ENCODE measurements around the gene MYH2. TPM values are rescaled to one million over a fixed set of nuclear protein-coding genes. Genes with fewer than 3 reads are reported as not detected.

The MYH2 gene
- total RNA-seq, 1 experiment from 2014 or later, result not detected

DNA sequence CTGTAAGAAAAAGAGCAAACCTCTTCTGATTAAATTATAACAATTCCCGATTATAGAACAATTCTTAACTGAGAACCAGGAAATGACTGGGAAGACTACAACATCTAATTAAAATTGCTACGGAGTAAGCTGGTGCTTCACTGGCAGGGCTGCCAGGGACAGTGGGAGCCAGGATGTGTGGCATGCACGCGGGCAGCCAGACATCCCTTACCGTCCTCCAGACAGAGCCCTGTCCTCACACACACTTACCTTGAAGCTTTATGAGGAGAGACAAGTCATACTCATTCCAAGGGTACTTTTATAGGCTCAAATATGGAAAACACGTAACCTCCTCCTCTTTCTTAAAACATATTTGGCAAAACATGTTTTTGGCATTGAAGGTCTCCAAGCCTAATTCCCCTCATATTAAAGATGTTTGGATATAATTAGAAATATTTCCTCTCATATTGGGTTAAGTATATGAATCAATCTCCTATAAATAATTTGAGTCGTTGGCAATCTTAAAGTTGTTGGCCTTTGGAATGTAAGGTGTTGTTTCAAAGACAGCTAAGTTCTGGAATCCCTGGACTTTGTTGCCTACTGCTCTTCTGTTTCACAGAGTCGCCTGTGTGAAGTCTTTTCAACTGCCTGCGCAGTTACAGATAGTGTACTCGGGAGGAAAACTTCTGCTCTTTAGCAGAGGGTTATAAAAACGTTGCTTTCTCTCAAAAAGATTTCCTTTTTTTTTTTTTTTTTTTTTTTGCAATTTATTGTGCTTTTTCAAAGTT, 31.0 kb downstream of the MYH2 start, which contains the start of gene MYH1:
Gene MYH1 (minus strand): TSS at position 272 of the 767 bp plus-strand sequence. CDS start 1,900 bp downstream, outside the sequence.
- in situ Hi-C loops (cut with HindIII; ENCODE audit: low sequenced_read_pairs), result no loop called here
- no peak for DNase-seq (ENCODE audit: low spot score)

DNA sequence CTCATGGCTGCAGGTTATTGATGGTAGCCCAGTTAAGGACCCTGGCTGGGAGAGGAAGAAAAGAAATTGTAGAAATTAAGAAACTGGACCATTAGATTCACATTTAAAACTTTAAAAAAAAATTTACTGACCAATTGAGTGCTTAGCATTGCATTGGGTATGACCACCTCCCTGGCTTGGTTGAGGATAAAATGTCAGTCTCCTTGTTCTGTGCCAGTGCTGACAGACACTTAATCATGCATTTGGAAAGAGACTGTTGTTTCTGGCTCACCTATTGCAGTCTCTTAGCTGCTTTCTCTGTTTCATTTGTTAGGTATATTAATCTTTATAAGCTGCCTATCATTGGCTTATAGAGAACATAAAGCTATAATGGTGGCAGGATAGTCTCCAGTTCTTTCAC, 32.8 kb downstream of the MYH2 start:
- DNase-seq (ENCODE audit: low spot score), result no peak
- in situ Hi-C loops (cut with HindIII; ENCODE audit: low sequenced_read_pairs), result no loop called here

DNA sequence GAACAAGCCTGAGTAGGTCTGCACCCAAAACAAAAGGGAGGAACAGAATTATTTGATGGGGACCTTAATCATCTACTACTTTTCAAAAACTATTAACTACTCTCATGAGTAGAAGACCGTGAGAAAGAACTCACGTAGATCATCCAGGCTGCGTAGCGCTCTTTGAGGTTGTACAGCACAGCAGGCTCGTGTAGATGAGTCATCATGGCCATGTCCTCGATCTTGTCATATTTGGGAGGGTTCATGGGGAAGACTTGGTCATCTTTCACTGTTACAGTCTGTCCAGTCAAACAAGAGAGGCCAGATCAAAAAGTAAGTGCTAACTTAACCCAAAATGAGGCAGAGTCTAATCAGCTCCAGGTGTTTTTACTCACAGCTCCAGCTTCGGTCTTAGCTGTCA, 33.4 kb downstream of the MYH2 start:
- no peak for DNase-seq (ENCODE audit: low spot score)
- in situ Hi-C loops (cut with HindIII; ENCODE audit: low sequenced_read_pairs), result no loop called here

DNA sequence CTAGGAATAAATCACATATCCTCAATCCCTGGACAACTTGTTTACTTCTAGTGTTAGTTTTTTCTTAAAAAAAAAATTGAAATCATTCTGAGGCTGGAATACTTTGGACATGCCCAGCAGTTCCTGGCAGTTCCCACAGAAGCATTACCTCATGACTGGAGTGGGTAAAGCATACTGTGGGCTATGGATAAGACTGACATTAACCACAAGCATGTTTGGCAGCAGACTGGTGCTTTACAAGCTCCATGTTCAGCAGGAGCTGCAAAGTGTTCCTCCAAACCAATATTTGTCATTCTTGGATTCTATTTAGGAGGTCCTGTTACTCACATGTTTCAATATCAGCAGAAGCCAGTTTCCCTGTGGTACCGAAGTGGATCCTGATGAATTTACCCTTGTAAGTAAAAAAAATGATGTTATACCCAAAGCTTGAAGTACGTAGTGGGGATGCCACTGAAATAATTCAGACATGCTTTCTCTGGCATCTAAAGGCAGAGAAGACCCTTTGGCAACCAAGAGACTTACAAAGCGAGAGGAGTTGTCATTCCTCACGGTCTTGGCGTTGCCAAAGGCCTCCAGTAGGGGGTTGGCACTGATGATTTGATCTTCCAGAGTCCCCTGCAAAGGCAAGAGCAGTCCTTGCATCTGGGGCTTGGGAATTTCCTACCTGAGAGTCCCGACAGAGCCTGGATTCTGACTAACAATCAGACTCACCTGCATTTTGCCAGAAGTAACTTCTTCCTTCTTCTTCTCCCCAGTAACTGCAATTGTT, 36.0 kb downstream of the MYH2 start:
- in situ Hi-C loops (cut with HindIII; ENCODE audit: low sequenced_read_pairs), result no loop called here
- DNase-seq (ENCODE audit: low spot score), result no peak

DNA sequence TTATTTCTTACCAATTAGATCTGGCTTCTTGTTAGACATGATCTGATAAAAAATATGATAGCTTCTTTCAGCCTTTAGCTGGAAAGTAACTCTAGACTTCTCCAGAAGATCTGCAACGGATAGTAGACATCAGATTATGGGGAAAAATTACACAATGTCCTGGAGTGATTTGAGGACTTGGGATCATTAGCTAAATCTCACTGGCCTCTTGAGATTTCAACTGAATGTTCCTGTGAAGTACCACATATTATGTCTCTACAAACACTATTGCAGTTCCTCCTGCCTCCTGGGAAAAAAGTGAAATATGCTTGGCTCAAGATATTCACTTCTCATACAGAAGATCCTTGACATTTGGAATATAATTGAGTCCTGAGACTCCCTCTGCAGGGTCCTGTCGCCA, 36.6 kb downstream of the MYH2 start:
- in situ Hi-C loops (cut with HindIII; ENCODE audit: low sequenced_read_pairs), result no loop called here

DNA sequence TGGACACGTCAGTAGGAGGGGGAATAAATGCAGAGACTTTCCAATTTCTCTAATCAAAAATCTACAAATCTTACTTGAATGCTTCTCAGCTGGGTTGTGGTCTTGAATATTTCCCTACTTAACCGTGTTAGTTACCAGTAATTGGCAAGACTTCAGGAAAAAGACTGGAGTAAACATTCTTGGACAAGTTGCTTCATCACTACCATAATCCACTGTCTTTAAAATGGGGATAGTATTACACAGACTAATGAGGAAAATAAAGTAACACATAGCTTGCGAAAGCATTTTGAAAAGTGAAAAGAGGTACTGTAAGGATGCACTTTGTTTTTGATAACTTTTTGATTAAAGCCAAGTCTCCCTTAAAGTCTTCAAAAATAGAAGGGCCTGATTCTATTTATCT, 49.5 kb downstream of the MYH2 start:
- DNase-seq (ENCODE audit: low spot score), result no peak
- in situ Hi-C loops (cut with HindIII; ENCODE audit: low sequenced_read_pairs), result no loop called here

More for the DNA sequence above, 36.6 kb downstream of the MYH2 start:
- no peak for DNase-seq (ENCODE audit: low spot score)

DNA sequence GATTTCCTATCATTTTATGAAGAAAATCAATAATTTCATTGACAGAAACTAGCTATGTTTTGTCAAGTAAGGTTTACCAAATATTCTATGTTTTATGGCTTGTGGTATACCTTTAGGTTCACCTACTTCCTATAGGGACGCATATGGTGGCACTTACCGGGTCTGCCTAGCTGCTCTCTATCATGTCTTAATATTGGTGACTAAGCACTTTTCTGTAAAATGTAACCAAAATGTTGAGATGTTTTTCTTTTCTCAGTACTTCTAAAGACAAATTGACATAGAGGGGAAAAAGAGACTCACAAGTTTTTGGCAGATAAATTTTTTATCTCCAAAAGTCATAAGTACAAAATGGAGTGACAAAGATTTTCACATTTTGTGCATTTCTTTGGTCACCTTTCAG, 57.5 kb downstream of the MYH2 start:
- in situ Hi-C loops (cut with HindIII; ENCODE audit: low sequenced_read_pairs), result no loop called here
- no peak for DNase-seq (ENCODE audit: low spot score)

DNA sequence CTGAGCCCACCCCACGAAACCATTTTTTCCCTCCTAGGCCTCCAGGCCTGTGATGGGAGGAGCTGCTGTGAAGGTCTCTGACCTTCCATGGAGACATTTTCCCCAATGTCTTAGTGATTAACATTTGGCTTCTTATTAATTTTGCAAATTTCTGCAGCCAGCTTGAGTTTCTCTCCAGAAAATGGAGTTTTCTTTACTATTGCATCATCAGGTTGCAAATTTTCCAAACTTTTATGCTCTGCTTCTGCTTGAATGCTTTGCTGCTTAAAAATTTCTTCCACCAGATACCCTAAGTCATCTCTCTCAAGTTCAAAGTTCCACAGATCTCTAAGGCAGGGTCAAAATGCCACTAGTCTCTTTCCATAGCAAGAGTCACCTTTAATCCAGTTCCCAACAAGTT, 67.2 kb downstream of the MYH2 start:
- DNase-seq (ENCODE audit: low spot score), result no peak
- in situ Hi-C loops (cut with HindIII; ENCODE audit: low sequenced_read_pairs), result no loop called here

DNA sequence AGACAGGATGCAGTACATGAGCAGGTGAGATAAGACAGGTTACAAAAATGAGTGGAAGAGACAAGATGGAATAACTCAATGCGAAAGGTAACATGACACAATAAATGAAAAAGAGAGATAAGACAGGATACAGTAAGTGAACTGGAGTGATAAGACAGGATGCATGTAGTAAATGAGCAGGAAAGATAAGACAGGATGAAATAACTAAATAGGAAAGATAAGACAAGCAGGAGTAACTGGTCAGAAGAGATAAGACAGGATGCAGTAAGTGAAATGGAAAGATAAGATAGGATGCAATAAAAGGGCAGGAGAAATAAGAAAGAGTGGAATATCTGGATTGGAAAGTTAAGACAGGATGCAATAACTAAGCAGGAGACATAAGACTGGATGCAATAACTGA, 71.8 kb downstream of the MYH2 start:
- DNase-seq (ENCODE audit: low spot score), result no peak
- in situ Hi-C loops (cut with HindIII; ENCODE audit: low sequenced_read_pairs), result no loop called here

DNA sequence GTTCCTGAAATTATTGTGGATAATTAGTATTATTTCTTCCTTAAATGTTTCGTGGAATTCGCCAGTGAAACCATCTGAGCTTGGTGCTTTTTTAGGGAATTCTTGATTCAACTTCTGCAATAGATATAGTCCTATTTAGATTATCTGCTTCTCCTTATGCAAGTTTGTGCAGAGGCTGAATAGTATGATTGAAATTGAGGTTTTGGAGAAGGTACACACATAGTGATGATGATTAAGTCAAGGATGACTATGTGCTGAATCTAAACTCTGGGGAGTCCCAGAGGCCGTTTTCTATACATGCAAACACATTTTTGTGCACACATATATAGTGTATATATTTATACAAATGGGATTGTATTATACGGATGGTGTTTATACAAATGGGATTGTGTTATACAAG, 74.9 kb downstream of the MYH2 start:
- no peak for DNase-seq (ENCODE audit: low spot score)
- in situ Hi-C loops (cut with HindIII; ENCODE audit: low sequenced_read_pairs), result no loop called here

DNA sequence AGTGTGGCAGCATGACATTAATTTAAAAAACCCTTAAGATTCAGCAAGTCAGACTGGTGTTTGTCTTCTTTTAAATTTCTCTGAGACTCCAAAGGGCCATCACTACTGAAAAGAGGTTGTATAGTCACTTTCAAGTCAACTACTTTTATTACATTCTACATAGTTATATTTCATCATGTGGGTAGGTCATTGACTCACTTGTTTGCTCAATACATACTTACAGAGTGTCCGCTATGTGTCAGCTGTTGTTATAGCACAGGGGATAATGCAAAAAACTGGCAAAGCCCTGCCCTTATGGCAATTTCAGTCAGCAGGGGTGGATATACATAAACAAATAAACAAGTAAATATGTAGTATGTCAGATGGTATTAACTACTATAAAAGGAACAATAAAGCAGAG, 77.6 kb downstream of the MYH2 start:
- no peak for DNase-seq (ENCODE audit: low spot score)
- in situ Hi-C loops (cut with HindIII; ENCODE audit: low sequenced_read_pairs), result no loop called here

Other genes with a start within 250 kb of the MYH2 start
- gene MYH13, start 176.7 kb downstream of the MYH2 start, total RNA-seq (2014; rRNA removed; shearing (Covaris generic)), result not detected in 2 replicates
- not detected in 2 replicates for gene MYH8, start 127.7 kb downstream of the MYH2 start, total RNA-seq (2014; rRNA removed; shearing (Covaris generic))
- gene MYH4, start 80.1 kb downstream of the MYH2 start, total RNA-seq (2014; rRNA removed; shearing (Covaris generic)), result not detected in 2 replicates
- not detected in 2 replicates for gene MYH1, start 31.1 kb downstream of the MYH2 start, total RNA-seq (2014; rRNA removed; shearing (Covaris generic))
- gene MYH3, start 107.7 kb upstream of the MYH2 start, total RNA-seq (2014; rRNA removed; shearing (Covaris generic)), result 0.34 TPM in 1 of 2 replicates, not detected in the other
- 48.2 and 58.9 TPM in 2 replicates for gene SCO1, start 147.9 kb upstream of the MYH2 start, total RNA-seq (2014; rRNA removed; shearing (Covaris generic))
- gene ADPRM, start 147.9 kb upstream of the MYH2 start, total RNA-seq (2014; rRNA removed; shearing (Covaris generic)), result 12.6 and 15.3 TPM in 2 replicates
- 2.2 and 9.3 TPM in 2 replicates for gene TMEM220, start 180.4 kb upstream of the MYH2 start, total RNA-seq (2014; rRNA removed; shearing (Covaris generic))

Data from G401 (cell line).